DOHH2 (cell line): ENCODE data around the gene UCHL3.

Source experiments
- H3F3A ChIP-seq: fragments of 200-600 bp; sonication (generic), shearing (Covaris generic); 2 replicates; pipeline ENCODE4 v1.6.0; 2016; ENCODE audit warnings: antibody characterized with exemption, mild to moderate bottlenecking; ENCODE audit not compliant: control insufficient read depth, insufficient read depth
- H3K27ac ChIP-seq: fragments of 200-600 bp; sonication (generic); 2 replicates; pipeline ENCODE4 v1.5.1; 2014; ENCODE audit warnings: low read depth, mild to moderate bottlenecking, low read length, moderate library complexity
- H3K27me3 ChIP-seq: fragments of 200-600 bp; sonication (generic); 2 replicates; pipeline ENCODE4 v1.6.1; 2014; ENCODE audit warnings: mild to moderate bottlenecking, low read length, mixed read lengths; ENCODE audit not compliant: control insufficient read depth
- H3K36me3 ChIP-seq: fragments of 200-600 bp; sonication (generic); 2 replicates; pipeline ENCODE4 v1.6.1; 2014; ENCODE audit warnings: mild to moderate bottlenecking, low read length, moderate library complexity, mixed read lengths; ENCODE audit not compliant: control insufficient read depth
- H3K4me1 ChIP-seq: fragments of 200-600 bp; sonication (generic); 2 replicates; pipeline ENCODE4 v1.6.1; 2014; ENCODE audit warnings: mild to moderate bottlenecking, low read length, mixed read lengths; ENCODE audit not compliant: control insufficient read depth
- H3K4me2 ChIP-seq: fragments of 200-600 bp; sonication (generic); 2 replicates; pipeline ENCODE4 v1.6.0; 2014; ENCODE audit warnings: mild to moderate bottlenecking, low read length, moderate library complexity
- H3K4me3 ChIP-seq: fragments of 200-600 bp; sonication (generic); 2 replicates; pipeline ENCODE4 v1.5.1; 2014; ENCODE audit warnings: mild to moderate bottlenecking, low read length, mixed read lengths
- H3K79me2 ChIP-seq: fragments of 200-600 bp; sonication (generic); 2 replicates; pipeline ENCODE4 v1.6.1; 2014; ENCODE audit warnings: mild to moderate bottlenecking, low read length, mixed read lengths; ENCODE audit not compliant: control insufficient read depth
- H3K9me2 ChIP-seq: fragments of 200-600 bp; sonication (generic); replicated peaks from 2 replicates; pipeline ENCODE4 v1.6.1; 2014; ENCODE audit warnings: mild to moderate bottlenecking, low read length, mixed read lengths; ENCODE audit not compliant: control insufficient read depth
- H3K9me3 ChIP-seq: fragments of 200-600 bp; sonication (generic); 2 replicates; pipeline ENCODE4 v1.6.1; 2014; ENCODE audit warnings: antibody characterized with exemption, low read length, mixed read lengths; ENCODE audit not compliant: control insufficient read depth, insufficient read depth
- H4K20me1 ChIP-seq: fragments of 200-600 bp; sonication (generic); 2 replicates; pipeline ENCODE4 v1.6.0; 2014; ENCODE audit warnings: low read depth, mild to moderate bottlenecking, antibody characterized with exemption, low read length, moderate library complexity; ENCODE audit not compliant: control insufficient read depth, insufficient read depth
- CTCF ChIP-seq: fragments of 200-600 bp; sonication (generic); IDR thresholded peaks from one replicate; pipeline ENCODE4 v1.5.1; 2014; ENCODE audit warnings: antibody characterized with exemption, mild to moderate bottlenecking, low read depth, low read length; ENCODE audit not compliant: poor library complexity, severe bottlenecking
- EZH2phosphoT487 ChIP-seq: fragments of 200-600 bp; sonication (generic); IDR thresholded peaks from 2 replicates; pipeline ENCODE4 v1.6.1; 2017; ENCODE audit warnings: borderline replicate concordance, mild to moderate bottlenecking, antibody characterized with exemption, low read length, moderate library complexity, mixed read lengths

The UCHL3 gene

GRCh38 chr13:75566658-75567057, 17.1 kb downstream of the UCHL3 start:
- Histone ChIP-seq H3K79me2 (no peaks in the 10 kb centered on the region), H3K9me3 (no peaks in the 10 kb centered on the region), H3K27me3 (no peaks in the 10 kb centered on the region), H3K36me3 (peaks cover 84% of the 10 kb centered on the region), H3F3A (peaks cover 6% of the 10 kb centered on the region; the same call in 1 of the 2 replicates), H3K4me1 (no peaks in the 10 kb centered on the region), H4K20me1 (no peaks in the 10 kb centered on the region), H3K9me2 (no peaks in the 10 kb centered on the region), H3K4me2 (no peak overlapping the region), H3K4me3 (no peak overlapping the region), H3K27ac (no peak overlapping the region)
- no peak for TF ChIP-seq EZH2phosphoT487
- TF ChIP-seq CTCF = peak; percentile 48

GRCh38 chr13:75569576-75569975, 20.0 kb downstream of the UCHL3 start:
- no peaks in the 10 kb centered on the region for H3K79me2 ChIP-seq
- H3K9me3 ChIP-seq = no peaks in the 10 kb centered on the region
- H3K4me2 ChIP-seq = no peak overlapping the region
- no peaks in the 10 kb centered on the region for H3K27me3 ChIP-seq
- H3K4me3 ChIP-seq = no peak overlapping the region
- no peak overlapping the region for H3K27ac ChIP-seq
- H3K9me2 ChIP-seq = no peaks in the 10 kb centered on the region
- H3K4me1 ChIP-seq = no peaks in the 10 kb centered on the region
- no peaks in the 10 kb centered on the region for H4K20me1 ChIP-seq
- H3K36me3 ChIP-seq = peaks cover 86% of the 10 kb centered on the region
- H3F3A ChIP-seq = peaks cover 6% of the 10 kb centered on the region; the same call in 1 of the 2 replicates
- TF ChIP-seq EZH2phosphoT487 = no peak
- no peak for TF ChIP-seq CTCF

GRCh38 chr13:75579529-75579928, 29.9 kb downstream of the UCHL3 start:
- Histone ChIP-seq H3K9me2 (no peaks in the 10 kb centered on the region), H3K27ac (no peak overlapping the region), H3K9me3 (no peaks in the 10 kb centered on the region), H3K36me3 (peaks cover 66% of the 10 kb centered on the region), H3K27me3 (no peaks in the 10 kb centered on the region), H3K4me2 (no peak overlapping the region), H4K20me1 (no peaks in the 10 kb centered on the region), H3F3A (no peaks in the 10 kb centered on the region), H3K79me2 (peaks cover 4% of the 10 kb centered on the region; the same call in 1 of the 2 replicates), H3K4me3 (no peak overlapping the region), H3K4me1 (peaks cover 7% of the 10 kb centered on the region; the same call in 1 of the 2 replicates)
- no peak for TF ChIP-seq CTCF
- TF ChIP-seq EZH2phosphoT487 = no peak
